Kasumi-1 (cell line): ENCODE data around the gene SLC26A5.
A peak's percentile ranks its signal among the peaks of the same experiment; 100 is the strongest.
"Not testable (repeated sequence)": the region's sequence is repeated elsewhere in the genome, so short reads cannot be mapped to it uniquely, and the experiment has no call there.

ENCODE experiments used
- DNase-seq, 2 experiments: peaks; one replicate each; lab custom pipeline; 2025; lab: John Stamatoyannopoulos, UW

Gene SLC26A5, protein sequence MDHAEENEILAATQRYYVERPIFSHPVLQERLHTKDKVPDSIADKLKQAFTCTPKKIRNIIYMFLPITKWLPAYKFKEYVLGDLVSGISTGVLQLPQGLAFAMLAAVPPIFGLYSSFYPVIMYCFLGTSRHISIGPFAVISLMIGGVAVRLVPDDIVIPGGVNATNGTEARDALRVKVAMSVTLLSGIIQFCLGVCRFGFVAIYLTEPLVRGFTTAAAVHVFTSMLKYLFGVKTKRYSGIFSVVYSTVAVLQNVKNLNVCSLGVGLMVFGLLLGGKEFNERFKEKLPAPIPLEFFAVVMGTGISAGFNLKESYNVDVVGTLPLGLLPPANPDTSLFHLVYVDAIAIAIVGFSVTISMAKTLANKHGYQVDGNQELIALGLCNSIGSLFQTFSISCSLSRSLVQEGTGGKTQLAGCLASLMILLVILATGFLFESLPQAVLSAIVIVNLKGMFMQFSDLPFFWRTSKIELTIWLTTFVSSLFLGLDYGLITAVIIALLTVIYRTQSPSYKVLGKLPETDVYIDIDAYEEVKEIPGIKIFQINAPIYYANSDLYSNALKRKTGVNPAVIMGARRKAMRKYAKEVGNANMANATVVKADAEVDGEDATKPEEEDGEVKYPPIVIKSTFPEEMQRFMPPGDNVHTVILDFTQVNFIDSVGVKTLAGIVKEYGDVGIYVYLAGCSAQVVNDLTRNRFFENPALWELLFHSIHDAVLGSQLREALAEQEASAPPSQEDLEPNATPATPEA

DNA sequence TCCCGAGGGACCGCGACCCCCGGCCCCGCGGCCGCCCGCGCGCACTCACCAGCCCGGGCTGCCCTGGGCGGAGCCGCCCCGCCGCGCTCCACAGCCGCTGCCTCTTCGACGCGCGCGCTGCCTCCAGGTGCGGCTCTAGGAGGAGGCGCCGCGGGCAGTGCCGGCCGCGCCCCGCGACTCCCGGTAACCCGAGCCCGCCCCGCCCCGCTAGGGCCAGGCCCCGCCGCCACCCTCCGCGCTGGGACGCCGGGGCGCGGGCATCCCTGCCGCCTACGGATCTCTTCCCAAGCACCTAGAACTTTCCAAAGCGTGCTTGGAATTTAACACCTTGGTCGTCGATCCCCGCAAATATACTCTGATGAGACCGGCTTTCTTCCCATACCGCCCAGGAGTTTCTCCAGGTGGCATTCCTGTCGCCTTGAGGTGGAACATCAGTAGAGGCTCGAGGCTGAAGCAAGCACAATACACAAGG, at the start of gene SLC26A5:
Gene SLC26A5, minus strand, starts transcription at position 159 of the 472 bp plus-strand sequence. CDS start 24,693 bp downstream, outside the sequence.
- DNase-seq: no peak

DNA sequence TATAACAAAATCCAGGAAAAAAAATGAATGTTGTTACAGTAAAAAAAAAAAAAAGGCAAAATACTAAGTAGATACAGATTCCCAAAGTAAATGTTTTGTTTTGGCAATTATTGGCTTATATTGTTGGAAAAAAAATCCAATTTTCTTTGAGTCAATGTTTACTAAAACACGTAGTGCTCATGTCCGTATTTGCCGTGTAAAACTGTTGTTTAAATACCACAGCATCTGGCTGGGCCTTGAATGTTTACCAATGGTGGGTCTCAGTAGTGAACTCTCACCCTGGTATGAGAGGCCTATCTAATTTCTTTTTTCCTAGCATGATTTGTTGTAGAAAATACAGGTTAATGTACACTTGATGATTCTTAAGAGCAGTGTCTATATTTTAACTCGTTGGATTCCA, 41.4 kb upstream of the SLC26A5 start:
- no peak for DNase-seq

DNA sequence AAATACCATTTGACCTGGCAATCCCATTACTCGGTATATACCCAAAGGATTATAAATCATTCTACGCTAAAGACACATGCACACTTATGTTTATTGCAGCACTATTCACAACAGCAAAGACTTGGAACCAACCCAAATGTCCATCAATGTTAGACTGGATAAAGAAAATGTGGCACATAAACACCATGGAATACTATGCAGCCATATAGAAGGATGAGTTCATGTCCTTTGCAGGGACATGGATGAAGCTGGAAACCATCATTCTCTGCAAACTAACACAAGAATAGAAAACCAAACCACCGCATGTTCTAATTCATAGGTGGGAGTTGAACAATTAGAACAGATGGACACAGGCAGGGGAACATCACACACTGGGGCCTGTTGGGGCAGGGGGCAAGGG, 40.9 kb upstream of the SLC26A5 start:
- DNase-seq: not testable (repeated sequence)

DNA sequence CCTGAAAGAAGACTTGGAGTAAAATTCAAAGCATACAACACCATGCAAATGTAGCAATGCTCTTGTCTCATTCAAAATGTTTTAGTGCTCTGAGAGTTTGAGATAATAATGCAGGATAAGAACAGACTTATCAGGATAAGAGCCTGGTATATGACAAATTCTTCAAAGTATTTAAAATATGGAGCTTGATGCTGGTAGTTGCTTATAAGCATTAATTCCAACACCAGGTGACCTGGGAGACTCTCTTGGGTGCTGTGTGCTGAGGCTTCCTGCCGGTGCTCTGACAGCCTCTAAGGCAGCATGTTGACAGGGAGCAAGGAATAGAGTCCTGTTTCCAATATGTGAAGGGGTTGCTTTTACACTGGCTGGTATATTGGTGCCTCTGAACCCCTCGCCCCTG, 34.8 kb upstream of the SLC26A5 start:
- DNase-seq: no peak

DNA sequence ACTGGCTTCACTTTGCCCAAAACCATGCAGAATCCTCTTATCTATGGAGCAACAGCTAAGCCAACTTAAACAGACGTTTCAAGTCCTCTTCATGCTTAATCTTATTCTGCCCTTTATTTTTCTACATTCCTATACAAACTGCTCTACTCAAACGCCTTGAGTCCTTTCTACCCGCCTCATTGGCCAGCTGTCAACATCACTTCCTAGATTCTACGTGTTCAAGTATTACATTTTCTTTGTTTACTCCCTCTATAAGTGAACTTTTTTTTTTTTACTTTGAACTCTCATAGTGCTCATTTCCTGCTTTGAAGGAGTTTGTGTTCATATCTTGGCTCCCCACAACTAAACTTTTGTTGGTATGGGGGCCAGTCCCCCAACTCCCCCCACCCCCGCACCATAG, 28.9 kb upstream of the SLC26A5 start:
- no peak for DNase-seq

DNA sequence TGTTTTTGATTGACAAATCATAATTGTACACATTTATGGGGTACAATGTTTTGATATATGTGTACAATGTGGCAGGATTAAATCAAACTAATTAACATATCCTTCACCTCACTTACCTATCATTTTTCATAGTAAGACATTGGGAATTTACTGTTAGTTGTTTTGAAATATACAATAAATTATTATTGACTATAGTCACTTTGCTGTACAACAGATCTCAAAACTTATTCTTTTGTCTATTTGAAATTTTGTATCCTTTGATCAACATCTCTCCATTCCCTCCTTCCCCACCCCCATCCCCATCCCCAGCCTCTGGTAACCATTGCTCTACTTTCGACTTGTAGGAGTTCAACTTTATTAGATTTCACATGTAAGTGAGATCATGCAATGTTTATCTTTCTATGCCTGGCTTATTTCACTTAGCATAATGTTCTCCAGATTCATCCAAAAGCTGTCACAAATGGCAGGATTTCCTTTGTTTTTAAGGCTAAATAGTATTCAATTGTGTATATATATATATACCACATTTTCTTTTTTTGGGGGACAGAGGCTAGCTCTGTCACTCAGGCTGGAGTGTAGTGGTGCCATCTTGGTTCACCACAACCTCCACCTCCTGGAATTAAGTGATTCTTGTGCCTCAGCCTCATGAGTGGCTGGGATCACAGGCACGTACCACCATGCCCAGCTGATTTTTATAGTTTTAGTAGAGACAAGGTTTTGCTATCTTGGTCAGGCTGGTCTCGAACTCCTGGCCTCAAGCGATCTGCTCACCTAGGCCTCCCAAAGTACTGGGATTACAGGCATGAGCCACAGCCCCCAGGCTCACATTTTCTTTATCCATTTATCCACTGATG, 23.3 kb upstream of the SLC26A5 start:
- no peak for DNase-seq

DNA sequence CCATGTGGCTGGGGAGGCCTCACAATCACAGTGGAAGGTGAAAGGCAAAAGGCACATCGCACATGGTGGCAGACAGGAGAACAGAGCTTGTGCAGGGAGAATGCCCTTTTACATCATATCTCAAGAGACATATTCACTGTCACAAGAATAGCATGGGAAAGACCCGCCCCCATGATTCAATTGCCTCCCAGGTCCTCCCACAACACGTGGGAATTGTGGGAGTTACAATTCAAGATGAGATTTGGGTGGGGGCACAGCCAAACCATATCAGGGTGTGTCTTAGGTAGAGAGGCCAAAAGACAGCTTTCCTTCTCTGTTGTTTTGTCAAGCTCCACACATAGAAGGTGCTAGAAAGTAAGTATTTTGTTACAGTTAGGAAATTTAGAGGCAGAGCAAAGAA, 20.8 kb upstream of the SLC26A5 start:
- no peak for DNase-seq

DNA sequence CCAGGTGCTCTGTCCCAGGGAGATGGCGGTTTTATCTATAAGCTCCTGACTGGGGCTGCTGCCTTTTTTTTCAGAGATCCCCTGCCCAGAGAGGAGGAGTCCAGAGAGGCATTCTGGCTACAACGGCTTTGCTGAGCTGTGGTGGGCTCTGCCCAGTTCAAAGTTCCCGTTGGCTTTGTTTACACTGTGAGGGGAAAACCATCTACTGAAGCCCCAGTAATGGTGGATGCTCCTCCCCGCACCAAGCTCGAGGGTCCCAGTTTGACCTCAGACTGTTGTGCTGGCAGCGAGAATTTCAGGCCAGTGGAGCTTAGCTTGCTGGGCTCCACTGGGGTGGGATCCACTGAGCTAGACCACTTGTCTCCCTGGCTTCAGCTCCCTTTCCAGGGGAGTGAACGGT, 16.4 kb upstream of the SLC26A5 start:
- no peak for DNase-seq

DNA sequence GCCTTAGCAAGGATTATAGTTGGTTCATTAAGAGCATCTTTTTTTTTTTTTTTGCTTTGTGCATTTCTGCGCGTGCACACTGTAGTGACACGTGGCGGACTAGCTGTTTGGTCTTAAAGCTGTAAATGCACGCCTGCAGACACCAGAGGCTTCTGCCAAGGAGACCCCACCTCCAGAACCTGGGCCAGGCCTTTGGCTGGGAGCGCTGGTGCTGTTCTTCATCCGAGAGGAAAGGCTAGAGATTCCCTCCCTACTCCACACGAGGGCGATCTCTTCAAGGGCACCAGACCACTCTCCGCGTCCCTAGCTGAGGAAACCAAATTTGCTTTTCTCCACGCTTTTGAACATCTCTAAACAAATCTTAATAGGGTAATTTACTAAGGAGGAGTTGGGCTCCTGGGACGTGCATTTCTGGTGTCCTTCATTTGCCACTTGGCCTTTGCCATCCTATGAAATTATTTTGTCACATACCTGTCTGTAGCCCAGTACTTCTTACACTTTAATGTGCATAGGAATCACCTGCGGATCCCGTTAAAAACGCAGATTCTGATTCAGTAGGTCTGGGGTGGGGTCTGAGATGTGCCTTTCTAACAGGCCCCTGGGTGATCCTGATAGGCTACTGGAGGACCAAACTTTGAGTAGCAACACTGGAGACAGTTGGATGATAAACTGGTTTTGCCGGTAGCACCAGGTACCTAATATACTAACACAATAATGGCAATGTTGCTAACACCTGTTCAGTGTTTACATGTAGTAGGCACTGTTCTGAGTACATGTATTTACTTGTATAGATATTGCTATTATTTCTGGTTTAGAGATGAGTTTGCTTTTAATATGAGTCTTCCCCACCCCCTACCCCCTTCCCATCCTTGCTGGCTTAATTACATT, 1.3 kb upstream of the SLC26A5 start:
- peak; percentile 84 to 87 for DNase-seq

DNA sequence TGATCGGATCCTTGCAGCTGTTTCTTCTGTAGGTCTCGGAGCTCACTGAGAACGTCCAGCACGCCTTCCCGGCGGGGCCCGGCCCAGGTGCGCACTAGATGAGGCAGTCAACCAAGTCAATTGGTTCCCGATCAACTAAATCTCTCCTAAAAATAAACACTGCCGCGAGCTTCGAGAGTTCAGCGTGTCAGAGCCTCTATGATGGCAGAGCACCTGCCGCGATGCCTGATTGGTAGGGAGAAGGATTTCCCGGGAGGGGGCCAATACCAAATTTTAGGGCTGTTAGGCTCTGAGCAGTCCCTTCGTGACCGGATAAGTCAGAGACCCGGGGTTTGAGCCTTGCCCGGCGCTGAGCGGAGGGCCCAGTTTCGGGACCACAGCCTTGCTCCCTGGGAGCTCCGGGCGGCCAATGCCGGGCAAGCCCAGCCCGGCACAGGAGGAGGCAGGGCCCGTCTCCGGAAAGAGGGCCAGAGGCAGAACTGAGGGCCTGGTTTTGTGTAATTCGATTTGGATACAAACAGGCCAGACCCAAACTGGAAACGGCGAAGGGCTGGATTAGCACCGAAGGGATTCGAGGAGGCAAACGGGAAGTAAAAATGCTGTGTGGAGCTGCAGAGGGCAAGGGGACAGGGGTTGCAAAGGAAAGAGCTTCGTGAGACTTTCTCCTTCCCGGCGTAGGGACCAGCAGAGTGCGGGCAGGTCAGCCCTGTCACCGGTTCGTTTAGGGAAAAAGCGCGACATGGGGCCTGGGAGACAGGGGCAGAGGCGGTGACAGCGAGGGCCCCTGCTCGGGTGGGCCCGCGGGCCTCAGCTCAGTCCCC, 569 bp downstream of the SLC26A5 start:
- DNase-seq: peak in 1 of 2 experiments; percentile 10

DNA sequence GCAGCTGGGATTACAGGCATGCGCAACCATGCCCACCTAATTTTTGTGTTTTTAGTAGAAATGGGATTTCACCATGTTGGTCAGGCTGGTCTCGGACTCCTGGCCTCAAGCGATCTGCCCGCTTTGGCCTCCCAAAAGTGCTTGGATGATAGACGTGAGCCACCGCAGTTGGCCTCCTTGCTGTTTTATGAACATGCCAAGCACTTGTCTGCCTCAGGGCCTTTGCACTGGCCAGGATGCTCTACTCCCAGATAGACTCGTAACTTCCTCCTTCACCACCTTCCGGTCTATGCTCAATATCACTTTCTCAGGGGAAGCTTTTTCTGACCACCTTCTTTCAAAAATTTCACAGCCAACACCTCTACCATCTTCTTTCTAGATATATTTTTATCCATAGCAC, 6.3 kb downstream of the SLC26A5 start:
- no peak for DNase-seq

DNA sequence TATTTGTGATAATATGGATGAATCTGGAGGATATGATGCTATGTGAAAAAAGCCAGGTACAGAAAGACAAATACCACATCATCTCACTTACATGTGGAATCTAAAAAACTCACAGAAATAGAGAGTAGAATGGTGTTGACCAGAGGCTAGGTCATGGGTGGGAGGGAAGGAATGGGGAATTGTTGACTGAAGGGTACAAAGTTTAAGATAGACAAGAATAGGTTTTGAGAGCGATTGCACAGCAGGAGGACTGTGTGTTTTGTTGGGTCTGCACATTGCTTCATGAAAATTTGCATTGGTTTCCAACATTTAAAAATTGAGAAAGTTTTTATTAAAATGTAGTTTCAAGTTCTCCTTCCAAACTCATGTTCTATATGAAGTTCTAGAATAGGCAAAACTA, 8.4 kb downstream of the SLC26A5 start:
- DNase-seq: no peak

DNA sequence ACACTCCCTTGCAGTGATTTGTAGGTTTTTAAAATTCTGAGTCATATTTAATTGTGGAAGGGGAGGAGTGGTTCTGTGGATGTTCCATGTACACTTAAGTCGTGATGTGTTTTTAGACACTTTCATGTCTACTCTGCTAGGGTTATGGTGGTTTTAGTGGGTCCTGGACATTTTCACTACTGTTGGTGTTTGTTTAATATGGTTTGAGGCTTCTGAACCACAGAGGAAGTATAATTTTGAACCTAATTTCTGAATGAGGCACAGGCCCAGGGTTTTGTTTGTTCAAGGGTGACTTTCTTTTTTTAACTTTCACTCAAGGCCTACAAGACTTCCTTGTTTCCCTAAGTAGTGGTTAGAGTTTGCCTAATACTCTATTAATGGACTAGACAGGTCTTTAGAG, 13.3 kb downstream of the SLC26A5 start:
- peak in 1 of 2 experiments; percentile 15 for DNase-seq

DNA sequence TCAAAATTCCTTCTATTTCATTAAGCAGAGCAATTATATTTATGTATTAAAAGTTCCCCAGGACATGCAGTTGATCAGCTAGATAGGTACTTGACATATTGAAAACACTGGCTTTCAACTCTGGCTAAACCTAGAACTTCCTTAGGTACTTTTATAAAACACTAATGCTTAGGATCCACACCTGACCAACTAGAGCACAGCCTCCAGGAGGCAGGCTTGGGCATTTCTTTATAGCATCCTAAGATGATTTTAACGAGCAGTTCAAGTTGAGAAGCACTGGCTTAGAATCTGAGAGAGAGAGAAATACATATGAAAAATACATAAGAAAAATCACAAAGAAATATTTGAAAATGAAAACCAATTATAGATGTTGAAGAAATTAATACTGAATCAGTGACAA, 20.8 kb downstream of the SLC26A5 start:
- DNase-seq: no peak

DNA sequence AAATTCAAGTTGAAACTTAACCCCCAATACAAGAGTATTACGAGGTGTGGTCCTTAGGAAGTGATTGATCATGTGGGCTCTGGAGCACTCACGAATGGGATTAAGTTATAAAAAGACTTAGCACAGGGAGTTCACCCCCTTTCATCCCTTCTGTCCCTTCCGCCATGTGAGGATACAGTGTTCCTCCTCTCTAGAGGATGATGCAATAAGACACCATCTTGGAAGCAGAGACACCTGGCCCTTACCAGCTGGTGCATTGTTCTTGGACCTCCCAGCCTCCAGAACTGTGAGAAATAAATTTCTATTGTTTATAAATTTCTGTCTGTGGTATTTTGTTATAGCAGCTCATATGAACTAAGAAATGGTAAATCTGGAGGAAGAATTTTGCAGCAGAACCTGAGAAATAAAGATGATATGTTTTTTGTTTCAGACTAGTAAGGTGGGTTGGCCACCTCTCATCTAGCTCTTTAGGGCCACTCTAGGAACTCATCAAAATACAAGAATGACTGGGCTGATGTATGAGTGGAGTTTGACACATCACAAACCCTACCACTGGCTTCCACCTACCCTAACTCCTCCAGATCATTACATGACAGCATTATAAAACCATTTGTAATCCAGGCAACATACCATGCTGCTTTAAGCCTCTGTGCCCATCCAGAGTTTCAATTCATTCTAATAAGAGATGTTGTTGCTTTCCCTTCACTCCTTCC, 22.4 kb downstream of the SLC26A5 start:
- DNase-seq: no peak

DNA sequence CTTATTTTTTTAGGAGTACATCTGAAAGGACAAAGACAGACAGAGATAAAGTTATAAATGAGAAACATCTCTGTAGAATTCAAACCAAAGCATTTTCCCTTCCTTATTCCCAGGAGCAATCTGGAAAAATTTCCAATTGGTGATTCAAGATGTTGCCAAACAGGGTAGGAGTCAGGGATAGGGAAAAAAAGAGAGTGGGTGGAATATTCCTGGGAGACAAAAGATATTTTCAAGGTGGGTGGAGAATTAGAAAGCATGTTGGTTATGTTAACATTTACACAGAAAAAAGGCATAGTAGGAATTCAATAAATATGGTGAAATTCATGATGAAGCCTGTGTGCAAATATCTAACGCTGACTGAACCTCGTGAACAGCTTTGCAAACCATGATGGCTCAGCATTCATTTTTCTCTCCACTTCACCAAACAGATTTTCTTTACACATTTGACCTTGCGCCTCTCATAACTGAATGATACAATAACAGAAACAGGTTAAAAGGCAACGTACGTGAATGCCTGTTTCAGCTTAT, 25.1 kb downstream of the SLC26A5 start:
- DNase-seq: no peak

DNA sequence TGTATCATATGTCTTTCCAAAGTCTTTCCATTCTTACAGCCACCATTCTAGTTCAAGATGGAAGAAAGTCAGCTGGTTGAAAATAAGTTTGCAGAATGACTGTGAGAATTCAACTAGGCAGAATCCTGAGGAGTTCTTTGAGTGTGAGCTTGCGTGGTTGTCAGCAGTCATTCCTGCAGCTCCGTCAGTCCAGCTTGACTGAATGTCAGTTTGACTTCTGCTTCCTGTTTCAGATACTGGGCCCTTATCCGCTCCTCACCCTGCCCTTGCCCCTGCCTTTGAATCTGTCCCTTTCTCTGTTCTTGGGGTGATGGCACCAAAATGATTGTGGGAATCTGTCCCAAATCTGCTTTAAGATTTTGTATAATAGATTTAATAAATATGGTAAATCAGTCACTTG, 27.8 kb downstream of the SLC26A5 start:
- no peak for DNase-seq

DNA sequence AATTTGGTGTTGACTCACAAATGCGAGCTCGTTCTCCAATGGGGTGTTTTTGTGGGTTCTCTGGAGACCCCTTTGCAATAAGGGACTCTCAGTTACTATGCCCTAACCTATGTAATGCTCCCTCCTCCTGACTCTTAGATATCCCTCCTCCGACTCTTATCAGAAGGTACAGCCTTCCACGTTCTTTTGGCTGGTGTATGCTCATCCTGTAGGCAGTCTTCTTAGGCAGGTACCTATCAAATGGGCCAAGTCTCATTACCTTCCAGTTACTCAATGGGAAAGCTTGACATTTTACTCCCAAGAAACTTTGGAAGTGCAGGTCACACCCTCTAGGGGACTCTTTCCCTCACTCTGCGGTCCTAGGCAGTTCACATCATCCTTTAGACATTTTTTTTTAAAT, 32.6 kb downstream of the SLC26A5 start:
- DNase-seq: no peak

DNA sequence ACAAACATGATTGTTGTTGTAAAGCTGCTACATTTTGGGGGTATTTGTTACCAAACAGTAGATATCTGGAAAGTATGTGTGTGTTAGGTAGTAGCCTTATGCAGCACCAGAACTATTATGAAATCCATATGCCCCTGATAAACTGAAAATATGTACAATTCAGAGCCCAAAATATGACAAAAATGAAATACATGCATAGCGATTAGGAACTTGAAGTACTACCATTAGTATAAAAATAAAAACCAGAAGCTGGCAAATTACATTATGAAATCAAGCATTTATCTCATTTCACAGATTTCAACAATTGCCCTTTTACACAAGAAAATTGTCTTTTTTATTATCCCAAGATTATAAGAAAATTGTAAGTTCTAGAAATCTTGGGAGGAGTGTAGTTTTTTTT, 33.9 kb downstream of the SLC26A5 start:
- no peak for DNase-seq
